HG03103 (cell line): Measurements from ENCODE around the gene HCAR3.
"Not testable (repeated sequence)": the region's sequence is repeated elsewhere in the genome, so short reads cannot be mapped to it uniquely, and the experiment has no call there.

ENCODE experiments used
- ATAC-seq: cut with Tn5 transposase; IDR thresholded peaks from one replicate; pipeline ENCODE4 v1.9.1; 2021; ENCODE audit warnings: low read depth; ENCODE audit not compliant: unreplicated experiment

Gene HCAR3

GRCh38 chr12:122724641-122725243 is 8.1 kb upstream of the HCAR3 start:
- no peak for ATAC-seq

- ATAC-seq: no peak
These were observed 5.8 kb upstream of the HCAR3 start for GRCh38 chr12:122722387-122722786.

GRCh38 chr12:122721057-122721545 is 4.5 kb upstream of the HCAR3 start:
- no peak for ATAC-seq

GRCh38 chr12:122715211-122715610 is 1.4 kb downstream of the HCAR3 start:
- not testable (repeated sequence) for ATAC-seq

GRCh38 chr12:122713491-122714188 is 3.0 kb downstream of the HCAR3 start:
- not testable (repeated sequence) for ATAC-seq

GRCh38 chr12:122711266-122711665 is 5.3 kb downstream of the HCAR3 start:
- ATAC-seq: not testable (repeated sequence)

- ATAC-seq: not testable (repeated sequence)
These were observed 6.3 kb downstream of the HCAR3 start for GRCh38 chr12:122710341-122710740.

GRCh38 chr12:122709287-122709686 is 7.3 kb downstream of the HCAR3 start:
- not testable (repeated sequence) for ATAC-seq

- ATAC-seq: not testable (repeated sequence)
These were observed 12.8 kb downstream of the HCAR3 start for GRCh38 chr12:122703841-122704240.

- ATAC-seq: not testable (repeated sequence)
These were observed 13.6 kb downstream of the HCAR3 start, which contains the start of gene HCAR2 for GRCh38 chr12:122702890-122703611. Gene HCAR2 (minus strand): TSS chr12:122703357. CDS start chr12:122703283, 74 bp downstream.

GRCh38 chr12:122701481-122701880 is 15.1 kb downstream of the HCAR3 start:
- ATAC-seq: not testable (repeated sequence)

GRCh38 chr12:122700038-122700710 is 16.4 kb downstream of the HCAR3 start:
- not testable (repeated sequence) for ATAC-seq

GRCh38 chr12:122696922-122697321 is 19.7 kb downstream of the HCAR3 start:
- ATAC-seq: not testable (repeated sequence)

GRCh38 chr12:122691566-122691965 is 25.0 kb downstream of the HCAR3 start:
- no peak for ATAC-seq

GRCh38 chr12:122688291-122688690 is 28.3 kb downstream of the HCAR3 start:
- ATAC-seq: no peak

GRCh38 chr12:122687086-122687485 is 29.5 kb downstream of the HCAR3 start:
- ATAC-seq: no peak

GRCh38 chr12:122686538-122686937 is 30.1 kb downstream of the HCAR3 start:
- no peak for ATAC-seq

GRCh38 chr12:122684297-122684813 is 32.3 kb downstream of the HCAR3 start:
- ATAC-seq: no peak

- no peak for ATAC-seq
These were observed 34.8 kb downstream of the HCAR3 start for GRCh38 chr12:122681814-122682213.

GRCh38 chr12:122680989-122681388 is 35.6 kb downstream of the HCAR3 start:
- not testable (repeated sequence) for ATAC-seq
